PFSK-1 (cell line): Measurements from ENCODE around the gene ZCCHC24.

Source experiments
- FOXP2 ChIP-seq: optimal IDR thresholded peaks from 2 replicates; pipeline ENCODE3; 2011; ENCODE audit warnings: borderline replicate concordance, control low read depth, inconsistent platforms; ENCODE audit not compliant: insufficient read depth; ENCODE audit errors: extremely low read length, extremely low read depth
- POLR2AphosphoS5 ChIP-seq: IDR thresholded peaks from 2 replicates; pipeline ENCODE4 v1.6.1; 2012; ENCODE audit warnings: low read depth, mild to moderate bottlenecking, control low read depth, low read length, moderate library complexity
- REST ChIP-seq, 2 experiments: IDR thresholded peaks; 2 replicates each; pipeline versions ENCODE4 v1.6.1 to v1.8.0; 2011 to 2012; ENCODE audit warnings: low read depth in 2 of 2, low read length in 2 of 2, control low read depth in 1 of 2, inconsistent platforms in 1 of 2, mild to moderate bottlenecking in 1 of 2, moderate library complexity in 1 of 2; ENCODE audit not compliant: insufficient read depth in 1 of 2
- SIN3A ChIP-seq: IDR thresholded peaks from 2 replicates; pipeline ENCODE4 v1.6.1; 2012; ENCODE audit warnings: mild to moderate bottlenecking, low read length, moderate library complexity, borderline replicate concordance; ENCODE audit not compliant: insufficient read depth
- TAF1 ChIP-seq: IDR thresholded peaks from 2 replicates; pipeline ENCODE4 v1.6.1; 2012; ENCODE audit warnings: low read length, control low read depth, borderline replicate concordance; ENCODE audit not compliant: insufficient read depth

GRCh38 chr10:79483948-79484347 is 38.5 kb upstream of the ZCCHC24 start:
- TF ChIP-seq TAF1 (no peak), REST (IDR thresholded peaks at IDR 0.05; ENCODE audit: insufficient read depth in 1 of 2, low read depth in 2 of 2, low read length in 2 of 2) (peak in 1 of 2 experiments; percentile 38; a peak in 1 of 4 replicates), FOXP2 (no peak), POLR2AphosphoS5 (peak; percentile 54; the same call in 1 of the 2 replicates), SIN3A (peak; percentile 70; the same call in 1 of the 2 replicates)
